HFFc6 (cell line): ENCODE results near the gene SETBP1. TPM values are rescaled to one million over a fixed set of nuclear protein-coding genes. Genes with fewer than 3 reads are reported as not detected.

Source experiments
- DNase-seq: peaks from one replicate; pipeline ENCODE4 v3.0.0-alpha.2; 2018
- H3K27ac Mint-ChIP-seq: 2 replicates; pipeline ENCODE4 v1.8.0; 2020; ENCODE audit warnings: mild to moderate bottlenecking, mixed read lengths
- H3K27me3 Mint-ChIP-seq: 2 replicates; pipeline ENCODE4 v1.8.0; 2021; ENCODE audit warnings: mild to moderate bottlenecking, moderate library complexity, mixed read lengths; ENCODE audit not compliant: insufficient read depth
- H3K36me3 Mint-ChIP-seq: 2 replicates; pipeline ENCODE4 v1.8.0; 2021; ENCODE audit warnings: low read depth, mixed read lengths
- H3K4me1 Mint-ChIP-seq: 2 replicates; pipeline ENCODE4 v1.8.0; 2020; ENCODE audit warnings: low read depth, mixed read lengths
- H3K4me3 Mint-ChIP-seq: 2 replicates; pipeline ENCODE4 v1.8.0; 2020; ENCODE audit warnings: mild to moderate bottlenecking, moderate library complexity, mixed read lengths
- H3K9me3 Mint-ChIP-seq: 2 replicates; pipeline ENCODE4 v1.8.0; 2020; ENCODE audit warnings: mild to moderate bottlenecking, mixed read lengths
- CTCF ChIP-seq: fragments of 200-600 bp; sonication (generic); IDR thresholded peaks from 2 replicates; pipeline ENCODE4 v1.5.0; 2021; ENCODE audit warnings: antibody characterized with exemption, mild to moderate bottlenecking
- total RNA-seq, 6 experiments: library from RNA; stranded (reverse); fragmentation: NEBNext Ultra II Directional; extraction: Animal tissue kit (Norgen Biotek cat#: 25700); gene quantifications; 2 replicates in 1 of 6; 3 replicates in 5 of 6; pipeline ENCODE4 v1.2.3, GENCODE V29; 2021

Gene SETBP1
- total RNA-seq, 6 experiments from 2014 or later: 0.03 to 0.40 (median 0.09) TPM

DNA sequence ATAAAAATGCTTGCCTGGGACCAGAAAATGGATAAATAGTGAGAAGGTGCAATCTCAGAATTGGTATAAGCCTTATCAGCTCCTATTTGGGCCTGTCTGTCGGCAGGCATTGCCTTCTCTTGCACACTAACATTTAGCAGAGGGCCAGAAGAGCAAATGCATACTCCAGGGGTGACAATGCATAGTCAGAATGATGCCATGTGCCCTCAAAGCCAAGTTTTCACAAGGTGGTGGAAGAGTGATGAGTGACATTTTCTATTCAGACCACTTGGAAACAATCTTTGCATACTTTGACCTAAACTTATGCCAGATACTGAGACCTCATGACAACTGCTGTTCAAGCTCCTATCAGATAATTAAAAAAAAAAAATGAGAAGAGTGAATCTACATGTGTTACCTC lies 276.3 kb downstream of the SETBP1 start:
- Mint-ChIP-seq H3K27ac (no peak overlapping the region), H3K4me3 (no peak overlapping the region), H3K27me3 (peaks cover 4% of the 10 kb centered on the region; the same call in 1 of the 2 replicates), H3K9me3 (peaks cover 16% of the 10 kb centered on the region; the same call in 1 of the 2 replicates), H3K36me3 (no peaks in the 10 kb centered on the region), H3K4me1 (no peaks in the 10 kb centered on the region)
- TF ChIP-seq CTCF: no peak
- no peak for DNase-seq

DNA sequence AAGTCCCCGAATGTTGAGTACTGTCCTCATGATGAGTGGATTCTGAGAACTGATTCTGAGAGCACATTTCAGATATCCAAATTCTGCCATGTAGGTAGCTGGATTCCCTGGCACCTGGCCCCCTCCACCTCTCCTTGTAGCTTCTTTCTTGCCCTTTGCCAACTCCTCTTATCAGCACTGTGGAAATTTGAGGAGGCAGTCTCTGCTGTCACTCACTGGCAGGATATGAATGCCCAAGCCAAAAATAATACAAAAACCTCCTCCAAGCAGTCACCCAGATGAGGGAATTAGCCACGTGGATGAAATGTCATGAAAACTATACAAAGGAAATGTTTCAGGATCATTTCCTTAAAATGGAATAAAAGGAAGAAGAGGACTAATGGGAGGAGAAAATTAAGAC lies 276.8 kb downstream of the SETBP1 start:
- Mint-ChIP-seq H3K27me3 (peaks cover 4% of the 10 kb centered on the region; the same call in 1 of the 2 replicates), H3K4me1 (no peaks in the 10 kb centered on the region), H3K27ac (no peak overlapping the region), H3K36me3 (no peaks in the 10 kb centered on the region), H3K4me3 (no peak overlapping the region), H3K9me3 (peaks cover 16% of the 10 kb centered on the region; the same call in 1 of the 2 replicates)
- TF ChIP-seq CTCF: no peak
- no peak for DNase-seq

DNA sequence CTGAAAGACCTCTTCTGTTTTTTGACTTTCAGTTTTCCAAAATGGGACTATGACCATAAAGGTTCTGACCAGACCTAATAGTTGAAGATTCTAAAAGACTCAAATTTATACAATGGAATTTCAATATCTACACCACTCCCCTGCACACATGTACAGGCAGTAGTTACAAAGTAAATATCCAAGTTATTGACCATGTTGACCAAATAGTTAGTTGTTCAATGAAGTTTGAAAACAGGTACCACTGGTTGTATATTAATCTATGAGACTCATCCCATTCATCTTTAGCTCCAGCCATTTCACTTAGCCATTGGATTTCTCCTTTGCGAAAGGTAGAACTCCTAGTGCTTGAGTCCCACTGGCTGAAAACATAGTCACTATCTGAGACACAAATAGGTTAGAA lies 277.4 kb downstream of the SETBP1 start:
- TF ChIP-seq CTCF: no peak
- no peaks in the 10 kb centered on the region for H3K36me3 Mint-ChIP-seq
- H3K27me3 Mint-ChIP-seq: peaks cover 4% of the 10 kb centered on the region; the same call in 1 of the 2 replicates
- H3K4me1 Mint-ChIP-seq: no peaks in the 10 kb centered on the region
- no peak for DNase-seq
- H3K27ac Mint-ChIP-seq: no peak overlapping the region
- H3K9me3 Mint-ChIP-seq: peaks cover 11% of the 10 kb centered on the region; the same call in 1 of the 2 replicates
- H3K4me3 Mint-ChIP-seq: no peak overlapping the region

DNA sequence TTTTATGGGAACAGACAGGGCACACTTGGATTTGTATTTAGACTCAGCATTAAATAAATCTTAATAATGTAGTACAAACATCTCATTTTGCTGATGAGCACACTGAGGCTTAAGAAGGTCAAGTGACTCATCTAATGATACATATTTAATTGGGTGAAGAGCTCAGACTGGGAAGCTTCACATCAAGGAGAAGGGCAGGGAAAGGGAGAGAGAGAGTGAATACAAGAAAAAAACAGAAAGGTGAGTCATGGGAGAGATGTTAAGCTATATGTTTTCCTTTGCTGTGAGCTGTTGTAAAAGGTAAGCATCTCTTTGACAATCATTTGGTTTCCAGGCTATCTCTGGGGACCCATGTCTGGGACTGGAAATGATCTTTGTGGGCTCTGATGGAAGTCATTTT lies 277.8 kb downstream of the SETBP1 start:
- Mint-ChIP-seq H3K27ac (no peak overlapping the region), H3K27me3 (peaks cover 4% of the 10 kb centered on the region; the same call in 1 of the 2 replicates), H3K4me1 (no peaks in the 10 kb centered on the region), H3K4me3 (no peak overlapping the region), H3K9me3 (peaks cover 10% of the 10 kb centered on the region; the same call in 1 of the 2 replicates), H3K36me3 (no peaks in the 10 kb centered on the region)
- no peak for DNase-seq
- TF ChIP-seq CTCF: no peak

DNA sequence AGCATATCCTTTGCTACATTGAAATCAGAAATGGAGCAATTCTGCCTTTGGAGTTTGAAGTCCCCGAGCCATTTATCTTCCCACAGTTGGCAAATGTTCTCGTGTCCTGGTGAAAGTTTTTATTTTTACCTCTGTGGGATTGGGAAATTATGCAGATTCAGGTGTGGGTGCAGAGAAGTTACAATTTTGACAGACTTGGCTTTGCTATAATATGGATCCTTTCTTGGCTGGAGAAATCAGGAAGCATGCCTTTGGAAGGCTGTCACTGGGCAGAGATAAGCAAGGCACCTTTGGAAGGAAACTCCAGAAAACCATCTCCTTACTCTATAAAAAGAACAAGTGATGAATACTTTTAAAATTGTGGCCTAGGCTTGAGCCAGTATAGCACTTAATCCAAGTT lies 278.3 kb downstream of the SETBP1 start:
- no peak for DNase-seq
- Mint-ChIP-seq H3K36me3 (no peaks in the 10 kb centered on the region), H3K4me1 (no peaks in the 10 kb centered on the region), H3K9me3 (peaks cover 10% of the 10 kb centered on the region; the same call in 1 of the 2 replicates), H3K27ac (no peak overlapping the region), H3K4me3 (no peak overlapping the region), H3K27me3 (peaks cover 4% of the 10 kb centered on the region; the same call in 1 of the 2 replicates)
- no peak for TF ChIP-seq CTCF

GRCh38 chr18:44960580-44960979 lies 279.9 kb downstream of the SETBP1 start:
- H3K9me3 Mint-ChIP-seq: peaks cover 10% of the 10 kb centered on the region; the same call in 1 of the 2 replicates
- TF ChIP-seq CTCF: no peak
- H3K4me1 Mint-ChIP-seq: no peaks in the 10 kb centered on the region
- no peak overlapping the region for H3K27ac Mint-ChIP-seq
- DNase-seq: no peak
- H3K27me3 Mint-ChIP-seq: peaks cover 4% of the 10 kb centered on the region; the same call in 1 of the 2 replicates
- H3K4me3 Mint-ChIP-seq: no peak overlapping the region
- no peaks in the 10 kb centered on the region for H3K36me3 Mint-ChIP-seq
